Mucosa of descending colon (tissue), 3 donors: ENCODE measurements around the gene ARL5A. TPM values are rescaled to one million over a fixed set of nuclear protein-coding genes. Genes with fewer than 3 reads are reported as not detected.
"Not testable (repeated sequence)": the region's sequence is repeated elsewhere in the genome, so short reads cannot be mapped to it uniquely, and the experiment has no call there.

Experiments
- ATAC-seq: fragments of 200-7000 bp; cut with Tn5 transposase; one replicate; pipeline ENCODE4 v1.9.1; 2020; ENCODE audit warnings: mild to moderate bottlenecking, moderate library complexity
- DNase-seq, 3 donors: peaks; one replicate each; pipeline ENCODE4 v3.0.0-alpha.2; 2020
- H3K36me3 ChIP-seq: fragments of 200-600 bp; one replicate; pipeline ENCODE4 v1.8.0; 2021; ENCODE audit warnings: low read depth, mild to moderate bottlenecking
- H3K4me1 ChIP-seq: fragments of 200-600 bp; one replicate; pipeline ENCODE4 v1.8.0; 2021; ENCODE audit warnings: low read depth, mild to moderate bottlenecking
- H3K4me3 ChIP-seq: fragments of 200-600 bp; one replicate; pipeline ENCODE4 v1.8.0; 2021; ENCODE audit warnings: mild to moderate bottlenecking
- H3K9me3 ChIP-seq: fragments of 200-600 bp; one replicate; pipeline ENCODE4 v1.8.0; 2021; ENCODE audit warnings: mild to moderate bottlenecking
- intact Hi-C, 2 donors: fragments of 100-400 bp; cut with DNase I in 1 of 2; cut with micrococcal nuclease in 1 of 2; formaldehyde crosslinking; loops; one replicate each; pipeline versions ENCODE4 v1.11.0 to v1.11.1; 2022; cut with DNase I, micrococcal nuclease
- long read RNA-seq, 2 donors: library from polyadenylated mRNA; unstranded; transcript quantifications; one replicate each; pipeline ENCODE4 v2.0.0, GENCODE V29; 2019 to 2021
- total RNA-seq, 3 donors: library from RNA; stranded (reverse); fragmentation: NEBNext Ultra II Directional in 2 of 3; extraction: Animal tissue kit (Norgen Biotek cat#: 25700) in 2 of 3; gene quantifications; one replicate each; pipeline versions ENCODE4 v1.2.1 to v1.2.4, GENCODE V29; 2021 to 2023
- TF ChIP-seq, protein P1 (sequence below): fragments of 200-600 bp; IDR thresholded peaks from one replicate; pipeline ENCODE4 v1.8.0; 2022; ENCODE audit warnings: antibody characterized with exemption, mild to moderate bottlenecking
- donor health status: DM: no; HTN: no; CAD: no; lungs with moderate emphysema.
- donor health status: DM: no; HTN: no; CAD: no.
- donor health status: DM: no; HTN: yes; CAD: no.

ARL5A gene, protein sequence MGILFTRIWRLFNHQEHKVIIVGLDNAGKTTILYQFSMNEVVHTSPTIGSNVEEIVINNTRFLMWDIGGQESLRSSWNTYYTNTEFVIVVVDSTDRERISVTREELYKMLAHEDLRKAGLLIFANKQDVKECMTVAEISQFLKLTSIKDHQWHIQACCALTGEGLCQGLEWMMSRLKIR
- 10 to 100 TPM; 38.5 to 55.9 (median 39.5) TPM for total RNA-seq
- long read RNA-seq, donor 1, full-length matches to known transcripts, result 83 of 88 reads
- long read RNA-seq, donor 1, partial matches to known transcripts, result 0 of 88 reads
- long read RNA-seq, donor 1, other reads (novel, unspliced or antisense), result 5 of 88 reads
- long read RNA-seq, donor 2, full-length matches to known transcripts, result 35 of 39 reads
- long read RNA-seq, donor 2, partial matches to known transcripts, result 2 of 39 reads
- long read RNA-seq, donor 2, other reads (novel, unspliced or antisense), result 2 of 39 reads

DNA sequence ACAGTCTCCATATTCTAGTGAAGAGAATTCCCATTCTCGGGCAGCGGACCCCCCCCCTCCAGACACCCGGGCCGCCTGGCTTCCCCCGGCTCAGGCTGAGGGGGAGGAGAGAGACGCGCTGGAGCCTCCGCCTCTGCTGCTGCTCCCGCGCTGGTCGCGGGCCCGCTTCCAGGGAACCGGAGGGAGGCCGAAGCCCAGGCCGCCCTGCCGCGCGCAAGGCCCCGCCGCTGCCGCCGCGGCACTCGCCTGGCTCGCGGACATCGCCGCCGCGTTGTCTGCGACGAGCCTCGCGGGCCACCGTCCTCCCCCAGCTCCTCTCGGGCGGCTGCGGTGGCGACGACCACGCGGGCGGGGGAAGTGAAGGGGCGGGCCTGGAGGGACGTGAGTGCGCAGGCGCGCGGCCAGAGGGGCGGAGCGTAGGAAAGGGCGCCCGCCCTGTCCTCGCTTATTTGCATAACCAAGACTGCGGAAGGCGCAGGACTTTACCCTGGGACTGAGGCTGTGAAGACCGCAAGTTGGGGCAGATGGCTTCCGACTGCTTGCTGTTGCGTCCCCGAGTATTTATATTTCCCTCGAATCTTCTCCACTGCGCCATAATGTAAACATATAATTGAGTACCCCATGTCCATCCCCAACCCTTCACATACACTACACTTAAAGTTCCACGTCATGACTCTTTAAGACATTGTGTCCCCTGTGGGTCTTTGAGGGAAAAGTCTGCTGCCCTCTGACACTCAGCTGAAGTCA, at the start of gene ARL5A:
Gene ARL5A, minus strand, starts transcription at position 279 of the 747 bp plus-strand sequence. Its CDS starts 245 bp downstream, at position 34.
- DNase-seq (peak; percentile 95 to 98 (median 97)), ATAC-seq (peak; percentile 99)
- Histone ChIP-seq H3K4me3 (peak within 1 kb of the TSS; percentile 73), H3K4me1 (peaks cover 6% of the 10 kb centered on the region), H3K9me3 (no peaks in the 10 kb centered on the region), H3K36me3 (no peaks in the 10 kb centered on the region)
- intact Hi-C loops, result no loop called here
- TF ChIP-seq, protein P1, sequence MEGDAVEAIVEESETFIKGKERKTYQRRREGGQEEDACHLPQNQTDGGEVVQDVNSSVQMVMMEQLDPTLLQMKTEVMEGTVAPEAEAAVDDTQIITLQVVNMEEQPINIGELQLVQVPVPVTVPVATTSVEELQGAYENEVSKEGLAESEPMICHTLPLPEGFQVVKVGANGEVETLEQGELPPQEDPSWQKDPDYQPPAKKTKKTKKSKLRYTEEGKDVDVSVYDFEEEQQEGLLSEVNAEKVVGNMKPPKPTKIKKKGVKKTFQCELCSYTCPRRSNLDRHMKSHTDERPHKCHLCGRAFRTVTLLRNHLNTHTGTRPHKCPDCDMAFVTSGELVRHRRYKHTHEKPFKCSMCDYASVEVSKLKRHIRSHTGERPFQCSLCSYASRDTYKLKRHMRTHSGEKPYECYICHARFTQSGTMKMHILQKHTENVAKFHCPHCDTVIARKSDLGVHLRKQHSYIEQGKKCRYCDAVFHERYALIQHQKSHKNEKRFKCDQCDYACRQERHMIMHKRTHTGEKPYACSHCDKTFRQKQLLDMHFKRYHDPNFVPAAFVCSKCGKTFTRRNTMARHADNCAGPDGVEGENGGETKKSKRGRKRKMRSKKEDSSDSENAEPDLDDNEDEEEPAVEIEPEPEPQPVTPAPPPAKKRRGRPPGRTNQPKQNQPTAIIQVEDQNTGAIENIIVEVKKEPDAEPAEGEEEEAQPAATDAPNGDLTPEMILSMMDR, result no peak

DNA sequence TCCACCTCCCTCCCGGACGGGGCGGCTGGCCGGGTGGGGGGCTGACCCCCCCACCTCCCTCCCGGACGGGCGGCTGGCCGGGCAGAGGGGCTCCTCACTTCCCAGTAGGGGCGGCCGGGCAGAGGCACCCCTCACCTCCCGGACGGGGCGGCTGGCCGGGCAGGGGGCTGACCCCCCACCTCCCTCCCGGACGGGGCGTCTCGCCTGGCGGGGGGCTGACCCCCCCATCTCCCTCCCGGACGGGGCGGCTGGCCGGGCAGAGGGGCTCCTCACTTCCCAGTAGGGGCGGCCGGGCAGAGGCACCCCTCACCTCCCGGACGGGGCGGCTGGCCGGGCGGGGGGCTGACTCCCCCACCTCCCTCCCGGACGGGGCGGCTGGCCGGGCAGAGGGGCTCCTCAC, 47.4 kb upstream of the ARL5A start:
- H3K36me3 ChIP-seq, DNase-seq, ATAC-seq, intact Hi-C loops, H3K4me3 ChIP-seq, H3K4me1 ChIP-seq, H3K9me3 ChIP-seq: not testable (repeated sequence)

DNA sequence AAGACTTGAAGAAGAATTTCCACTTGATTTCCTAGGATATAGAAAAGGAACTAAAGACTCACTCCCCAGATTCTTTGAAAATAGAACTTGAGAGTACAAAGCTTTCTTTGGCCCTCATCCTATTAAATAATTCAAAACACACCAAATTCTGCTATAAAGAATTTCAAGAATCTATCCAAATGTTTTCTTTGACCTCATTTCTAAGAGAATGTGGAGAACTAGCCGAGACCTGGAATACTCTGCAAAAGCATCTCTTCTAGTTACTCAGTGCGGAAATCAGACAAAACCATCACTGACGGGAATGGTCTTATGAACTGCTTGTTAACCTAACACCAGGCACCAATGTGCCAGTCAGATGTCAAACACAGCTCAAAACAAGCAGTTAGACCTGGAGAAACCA, 44.2 kb upstream of the ARL5A start:
- H3K9me3 ChIP-seq, result no peaks in the 10 kb centered on the region
- TF ChIP-seq, protein P1, result no peak
- no peak for ATAC-seq
- intact Hi-C loops, result no loop called here
- H3K4me1 ChIP-seq, result no peaks in the 10 kb centered on the region
- no peaks in the 10 kb centered on the region for H3K36me3 ChIP-seq
- no peak overlapping the region for H3K4me3 ChIP-seq
- no peak for DNase-seq

DNA sequence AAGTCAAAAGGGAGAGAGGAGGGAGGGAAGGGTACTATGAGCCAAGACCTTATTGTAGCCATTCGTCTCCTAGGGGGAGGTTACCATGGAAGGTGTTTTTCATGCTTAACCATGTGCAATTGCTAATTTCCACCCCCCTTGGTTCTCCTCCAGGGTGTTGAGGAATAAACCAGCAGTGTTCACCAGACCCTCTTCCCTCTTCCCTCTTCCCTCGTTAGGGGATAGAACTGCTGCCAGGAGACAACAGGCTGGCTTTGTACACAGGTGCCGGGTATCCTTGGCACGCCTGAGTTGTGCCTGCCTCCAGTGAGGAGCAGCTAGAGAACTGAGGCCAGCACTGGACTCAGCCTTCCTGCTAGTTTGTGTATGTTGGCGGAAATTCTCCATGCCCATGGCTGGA, 41.1 kb upstream of the ARL5A start:
- intact Hi-C loops, result no loop called here
- TF ChIP-seq, protein P1, result no peak
- no peak for ATAC-seq

DNA sequence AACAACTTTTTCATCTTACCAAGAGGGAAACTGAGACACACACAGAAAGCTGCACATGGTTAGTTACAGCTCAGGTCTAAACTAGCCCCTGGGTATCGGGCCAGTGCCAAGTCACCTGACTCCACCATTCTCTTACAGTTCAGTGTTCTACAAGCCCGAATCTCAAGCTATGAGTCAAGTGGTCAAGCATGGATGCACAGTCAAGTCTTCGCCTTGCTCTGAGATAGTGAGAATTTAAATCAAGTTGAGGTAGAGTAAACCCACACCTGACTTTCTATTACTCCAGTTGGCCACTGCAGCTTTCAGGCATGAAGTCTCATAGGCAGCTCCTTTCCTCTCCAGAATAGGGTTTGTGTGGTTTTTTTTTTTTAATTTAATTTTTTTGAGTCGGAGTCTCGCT, 34.5 kb upstream of the ARL5A start:
- no peaks in the 10 kb centered on the region for H3K4me1 ChIP-seq
- no peaks in the 10 kb centered on the region for H3K9me3 ChIP-seq
- DNase-seq, result no peak
- TF ChIP-seq, protein P1, result no peak
- no peak for ATAC-seq
- H3K36me3 ChIP-seq, result no peaks in the 10 kb centered on the region
- intact Hi-C loops, result no loop called here
- H3K4me3 ChIP-seq, result no peak overlapping the region

More for the DNA sequence above, 41.1 kb upstream of the ARL5A start:
- H3K4me1 ChIP-seq, result no peaks in the 10 kb centered on the region
- H3K36me3 ChIP-seq, result no peaks in the 10 kb centered on the region
- no peak overlapping the region for H3K4me3 ChIP-seq
- DNase-seq, result no peak
- H3K9me3 ChIP-seq, result no peaks in the 10 kb centered on the region

DNA sequence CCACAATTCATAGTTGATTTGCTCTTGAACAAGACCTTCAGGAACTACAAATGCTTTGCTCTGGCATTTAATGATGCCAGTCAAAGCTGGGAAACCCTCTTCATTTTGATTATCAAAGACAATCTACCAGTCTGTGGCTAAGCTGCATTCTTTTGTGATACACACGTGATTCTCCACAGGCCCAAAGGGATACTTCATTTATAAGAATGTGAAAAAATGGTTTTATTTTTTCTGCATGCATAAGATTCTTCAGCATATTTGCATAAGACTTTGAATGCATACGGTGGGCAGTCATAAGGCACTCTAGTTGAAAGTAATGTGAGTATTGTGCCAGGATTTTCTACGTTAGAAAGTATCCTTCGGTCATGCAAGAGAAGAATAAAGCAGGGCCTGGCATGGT, 33.0 kb upstream of the ARL5A start:
- intact Hi-C loops, result no loop called here
- Histone ChIP-seq H3K9me3 (no peaks in the 10 kb centered on the region), H3K4me1 (no peaks in the 10 kb centered on the region), H3K4me3 (no peak overlapping the region), H3K36me3 (no peaks in the 10 kb centered on the region)
- TF ChIP-seq, protein P1, result no peak
- DNase-seq (no peak), ATAC-seq (no peak)
